WERI-Rb-1 (cell line): Measurements from ENCODE around the gene ACSBG1.

ENCODE experiments used
- DNase-seq: peaks from one replicate; pipeline ENCODE4 v3.0.0-alpha.2; 2020
- H3K27ac ChIP-seq: fragments of 250-450 bp; sonication (Bioruptor Pico); 2 replicates; pipeline ENCODE4 v1.5.1; 2020; ENCODE audit warnings: mild to moderate bottlenecking, moderate library complexity
- H3K27me3 ChIP-seq: fragments of 250-450 bp; sonication (Bioruptor Pico); 2 replicates; pipeline ENCODE4 v1.5.1; 2021; ENCODE audit warnings: mild to moderate bottlenecking, low read depth, moderate library complexity; ENCODE audit not compliant: insufficient read depth, severe bottlenecking
- H3K36me3 ChIP-seq: fragments of 250-450 bp; sonication (Bioruptor Pico); 2 replicates; pipeline ENCODE4 v1.5.1; 2020; ENCODE audit warnings: mild to moderate bottlenecking, moderate library complexity
- H3K4me3 ChIP-seq: 2 replicates; pipeline ENCODE4 v1.5.1; 2011; ENCODE audit warnings: low read depth, mild to moderate bottlenecking, control low read depth, low read length
- H3K9me3 ChIP-seq: fragments of 250-450 bp; sonication (Bioruptor Pico); 2 replicates; pipeline ENCODE4 v1.5.1; 2021; ENCODE audit warnings: mild to moderate bottlenecking, moderate library complexity; ENCODE audit not compliant: severe bottlenecking
- CTCF ChIP-seq: IDR thresholded peaks from 2 replicates; pipeline ENCODE4 v1.5.1; 2011; ENCODE audit warnings: low read depth, mild to moderate bottlenecking, control low read depth, inconsistent platforms, low read length

ACSBG1 gene

GRCh38 chr15:78223396-78224022, 10.9 kb downstream of the ACSBG1 start:
- no peaks in the 10 kb centered on the region for H3K36me3 ChIP-seq
- H3K9me3 ChIP-seq = peaks cover 7% of the 10 kb centered on the region
- no peak for TF ChIP-seq CTCF
- DNase-seq = no peak
- no peak overlapping the region for H3K27ac ChIP-seq
- H3K4me3 ChIP-seq = no peak overlapping the region
- H3K27me3 ChIP-seq = no peaks in the 10 kb centered on the region

GRCh38 chr15:78222745-78223395, 11.5 kb downstream of the ACSBG1 start:
- Histone ChIP-seq H3K27me3 (no peaks in the 10 kb centered on the region), H3K36me3 (no peaks in the 10 kb centered on the region), H3K4me3 (no peak overlapping the region), H3K9me3 (peaks cover 7% of the 10 kb centered on the region), H3K27ac (no peak overlapping the region)
- no peak for DNase-seq
- TF ChIP-seq CTCF = no peak

GRCh38 chr15:78220713-78221112, 13.7 kb downstream of the ACSBG1 start:
- no peaks in the 10 kb centered on the region for H3K36me3 ChIP-seq
- H3K9me3 ChIP-seq = peaks cover 6% of the 10 kb centered on the region
- TF ChIP-seq CTCF = no peak
- no peak overlapping the region for H3K27ac ChIP-seq
- H3K4me3 ChIP-seq = no peak overlapping the region
- DNase-seq = no peak
- no peaks in the 10 kb centered on the region for H3K27me3 ChIP-seq

- Histone ChIP-seq H3K36me3 (no peaks in the 10 kb centered on the region), H3K27me3 (no peaks in the 10 kb centered on the region), H3K27ac (no peak overlapping the region), H3K4me3 (no peak overlapping the region), H3K9me3 (no peaks in the 10 kb centered on the region)
- DNase-seq = no peak
- TF ChIP-seq CTCF = no peak
These were observed 17.9 kb downstream of the ACSBG1 start for GRCh38 chr15:78216276-78217104.

GRCh38 chr15:78213956-78214355, 20.4 kb downstream of the ACSBG1 start:
- Histone ChIP-seq H3K27me3 (no peaks in the 10 kb centered on the region), H3K27ac (no peak overlapping the region), H3K36me3 (no peaks in the 10 kb centered on the region), H3K4me3 (no peak overlapping the region), H3K9me3 (no peaks in the 10 kb centered on the region)
- no peak for TF ChIP-seq CTCF
- DNase-seq = no peak
